ENCODE results near the gene USH2A.

Gene USH2A

DNA sequence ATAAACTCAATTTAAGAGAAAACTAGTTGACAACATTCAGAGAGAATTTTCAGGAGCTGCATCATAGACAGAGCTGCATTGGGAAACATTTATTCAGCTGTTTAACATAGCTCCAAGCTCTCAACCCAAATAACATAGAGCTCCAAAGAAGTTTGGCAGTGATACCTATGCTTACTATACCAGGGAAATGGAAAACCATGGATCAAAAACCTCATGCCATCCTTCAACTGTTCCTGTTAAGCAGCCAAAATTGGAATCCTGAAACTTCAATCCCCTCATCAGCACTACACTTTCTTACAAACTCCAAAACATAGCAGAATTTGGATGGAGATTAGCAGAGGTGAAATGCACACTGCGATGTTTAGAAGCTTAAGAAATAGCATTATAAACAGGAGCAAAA, 164.4 kb downstream of the USH2A start:
- DNase-seq, result no peak

DNA sequence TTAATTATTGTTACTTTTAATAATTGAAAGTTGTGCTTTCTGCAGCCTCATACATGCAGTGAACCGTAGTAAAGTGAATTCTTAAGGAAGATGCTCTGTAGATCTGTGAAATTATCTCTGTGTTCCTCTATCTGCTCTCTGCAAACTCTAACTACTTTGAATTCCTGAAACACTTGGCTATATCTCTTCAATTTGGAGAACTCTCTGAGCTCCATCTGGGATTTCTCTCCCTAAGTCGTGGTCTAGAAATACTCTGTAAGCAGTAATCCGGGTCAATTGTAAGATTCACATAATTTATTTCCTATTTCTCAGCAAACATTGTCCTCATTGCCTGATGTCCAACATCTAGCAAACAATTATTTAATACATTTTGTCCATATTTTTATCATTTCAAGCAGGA, 164.9 kb downstream of the USH2A start:
- DNase-seq, result no peak

DNA sequence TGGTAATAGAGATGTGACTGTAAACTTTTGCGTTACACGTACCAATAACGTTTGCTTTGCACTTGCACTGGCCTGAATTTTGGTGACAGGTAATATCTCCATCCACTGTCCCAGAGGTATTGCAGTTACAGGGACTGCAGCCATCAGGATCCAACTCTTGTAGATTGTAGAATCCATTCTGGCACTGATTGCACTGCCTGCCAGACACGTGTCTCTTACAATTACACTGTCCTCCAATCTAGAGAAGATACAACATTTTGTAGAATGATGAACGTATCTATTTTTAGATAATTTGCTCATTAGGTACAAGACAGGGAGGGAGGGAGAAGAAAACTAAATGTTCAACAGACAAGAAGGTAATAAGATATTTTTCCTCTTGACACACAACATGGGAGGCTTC, 172.4 kb downstream of the USH2A start:
- DNase-seq, result no peak

DNA sequence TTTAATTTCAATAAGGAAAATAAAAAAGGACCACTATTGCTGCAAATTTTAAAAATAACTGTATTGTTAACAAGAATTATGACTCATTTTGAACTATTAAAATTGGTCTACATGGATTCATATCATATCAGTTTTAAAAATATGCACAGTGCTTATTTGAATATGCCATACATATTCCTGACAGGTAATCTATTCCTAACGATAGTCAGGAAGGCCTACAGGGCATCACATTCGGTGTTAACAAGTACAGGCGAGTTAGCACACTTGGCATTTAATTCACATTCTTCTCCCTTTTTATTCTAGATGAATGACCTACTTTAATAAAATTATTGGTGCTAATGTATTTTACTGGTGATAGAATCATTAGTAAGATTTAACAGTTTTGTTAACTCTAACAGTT, 174.6 kb downstream of the USH2A start:
- no peak for DNase-seq

DNA sequence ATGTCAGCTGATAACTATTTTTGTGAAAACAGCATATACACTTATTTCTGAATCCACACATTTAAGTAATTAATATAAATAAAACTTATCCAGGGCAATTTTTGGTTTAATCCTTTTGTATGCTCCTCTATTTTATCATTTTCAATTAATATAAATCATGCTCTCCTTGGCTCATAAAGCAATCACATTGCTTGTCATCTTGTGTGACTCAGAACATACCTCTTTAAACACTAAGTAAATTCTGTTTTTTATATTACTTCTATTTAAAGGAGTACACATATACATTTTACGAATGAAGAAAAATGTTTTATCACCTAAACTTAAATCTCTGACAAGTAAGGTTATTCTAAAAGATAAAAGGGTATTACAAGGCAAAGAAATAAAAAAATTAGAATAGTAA, 175.3 kb downstream of the USH2A start:
- DNase-seq, result no peak

DNA sequence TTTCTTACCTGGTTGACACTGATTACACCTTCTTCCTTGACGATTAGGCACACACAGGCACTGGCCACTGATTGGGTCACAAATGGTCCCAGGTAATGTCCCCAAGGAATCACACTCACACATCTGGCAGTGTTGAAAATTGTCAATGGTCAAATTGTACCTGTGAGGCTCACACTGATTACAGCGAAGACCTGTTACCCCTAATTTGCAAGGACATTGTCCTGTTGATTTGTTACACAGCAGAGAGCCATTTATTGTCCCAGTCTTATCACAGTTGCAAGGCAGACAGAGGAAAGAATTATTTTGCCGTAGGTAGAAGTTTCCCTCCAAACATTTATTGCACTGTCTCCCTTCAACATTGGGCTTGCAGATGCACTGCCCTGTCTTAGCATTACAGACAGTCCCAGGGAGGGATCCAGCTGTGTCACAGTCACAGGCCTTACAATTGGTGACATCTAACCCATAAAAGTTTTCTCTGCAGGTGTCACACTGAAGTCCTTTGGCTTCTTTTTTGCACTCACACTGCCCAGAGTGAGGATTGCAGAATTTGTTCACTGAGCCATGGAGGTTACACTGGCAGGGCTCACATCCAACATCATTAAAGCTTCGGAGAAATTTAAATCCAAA, 176.6 kb downstream of the USH2A start:
- DNase-seq, result no peak

DNA sequence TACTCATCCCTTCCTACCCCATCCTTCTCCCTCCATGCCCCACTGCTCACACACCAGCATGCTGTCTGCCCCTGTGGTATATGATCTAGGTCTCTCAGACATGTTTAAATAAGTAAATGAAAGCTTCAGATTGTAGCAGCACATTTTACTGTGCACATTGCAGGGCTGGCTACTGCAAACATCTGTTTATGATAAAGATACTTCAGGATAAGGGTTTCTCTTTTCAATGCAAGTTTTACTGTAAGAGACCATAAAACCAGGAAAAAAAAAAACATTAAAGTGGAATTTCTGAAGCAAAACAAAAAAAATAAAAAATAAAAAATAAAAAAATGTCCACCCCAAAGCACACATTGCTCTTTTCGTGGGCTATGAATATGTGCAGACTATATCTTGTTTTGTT, 184.4 kb downstream of the USH2A start:
- DNase-seq, result no peak

DNA sequence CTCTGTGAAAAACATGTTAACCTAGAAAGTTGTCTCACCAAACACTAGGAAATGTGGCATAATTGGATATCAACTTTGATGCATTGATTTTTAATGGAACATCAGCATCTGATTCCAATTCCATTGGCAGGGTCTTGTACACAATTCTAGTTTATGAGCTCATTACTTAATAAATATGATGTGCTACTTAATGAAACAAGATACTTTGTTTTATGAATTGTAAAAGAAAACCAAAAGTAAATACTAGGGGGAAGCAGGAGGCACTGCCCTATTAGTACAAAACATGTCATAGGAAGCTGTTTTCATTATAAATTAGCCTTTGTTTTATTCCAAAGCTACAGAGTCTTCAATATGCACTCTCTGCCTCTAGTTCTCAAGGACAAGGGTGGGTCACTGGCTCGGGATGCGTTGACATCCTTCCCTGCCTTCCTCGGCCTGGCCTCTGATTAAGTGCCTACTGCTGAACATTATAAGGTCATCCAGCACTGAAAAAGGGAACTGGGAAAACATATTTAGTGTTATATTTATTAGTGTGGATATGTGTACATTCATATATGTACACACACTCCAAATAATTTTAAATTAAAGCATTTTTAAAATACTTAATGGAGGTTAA, 185.2 kb downstream of the USH2A start:
- DNase-seq, result no peak

DNA sequence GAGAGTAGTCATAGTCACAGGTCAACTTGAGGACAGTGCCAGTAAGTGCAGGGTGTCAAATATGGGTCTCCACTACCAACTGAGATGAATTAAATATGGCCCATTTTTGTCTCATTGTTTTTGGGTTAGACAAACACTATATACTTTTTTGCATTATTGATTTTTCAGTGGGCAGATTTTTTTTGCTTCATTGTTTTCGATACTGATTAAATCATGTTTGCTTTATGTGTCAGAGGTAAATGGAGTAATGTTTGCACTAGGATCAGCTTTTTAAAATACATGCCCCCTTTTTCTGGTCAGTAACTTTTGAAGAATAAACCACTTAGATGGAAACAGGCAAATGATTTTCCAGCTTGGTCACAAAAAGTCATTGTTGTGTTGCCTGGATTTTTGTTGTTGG, 199.0 kb downstream of the USH2A start:
- DNase-seq, result no peak

DNA sequence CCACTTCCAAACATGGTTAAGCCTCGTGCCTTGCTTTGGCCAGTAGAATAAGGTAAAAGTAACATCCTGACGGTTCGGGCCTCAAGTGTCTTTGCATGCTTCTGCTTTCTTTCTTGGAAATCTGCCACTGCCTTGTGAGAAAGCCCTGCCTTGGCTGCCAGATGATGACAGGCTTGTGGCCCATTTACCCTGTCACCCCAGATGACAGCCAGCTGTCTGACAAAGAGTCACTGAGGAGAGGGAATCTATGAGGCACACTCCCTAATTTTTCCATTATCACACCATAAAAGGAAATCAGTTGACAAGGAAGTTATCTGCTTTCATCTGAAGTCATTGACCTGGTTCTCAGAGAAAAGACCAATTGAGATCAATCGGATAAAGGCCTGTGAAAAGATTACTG, 199.8 kb downstream of the USH2A start:
- DNase-seq, result no peak

DNA sequence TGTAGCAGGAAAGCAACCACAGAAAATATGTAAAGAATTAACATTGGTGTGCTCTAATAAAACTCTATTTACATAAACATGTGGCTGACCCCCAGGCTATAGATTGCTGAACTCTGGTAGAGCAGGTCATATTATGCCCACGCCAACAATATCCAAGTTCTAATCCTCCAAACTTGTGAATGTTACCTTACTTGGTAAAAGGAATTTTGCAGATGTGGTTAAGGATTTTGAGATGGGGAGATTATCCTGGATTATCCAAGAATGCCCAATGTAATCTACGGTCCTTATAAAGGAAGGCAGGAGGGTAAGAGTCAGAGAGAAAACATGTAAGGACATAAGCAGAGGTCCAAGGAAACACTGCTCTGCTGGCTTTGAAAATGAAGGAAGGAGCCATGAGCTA, 201.0 kb downstream of the USH2A start:
- no peak for DNase-seq

DNA sequence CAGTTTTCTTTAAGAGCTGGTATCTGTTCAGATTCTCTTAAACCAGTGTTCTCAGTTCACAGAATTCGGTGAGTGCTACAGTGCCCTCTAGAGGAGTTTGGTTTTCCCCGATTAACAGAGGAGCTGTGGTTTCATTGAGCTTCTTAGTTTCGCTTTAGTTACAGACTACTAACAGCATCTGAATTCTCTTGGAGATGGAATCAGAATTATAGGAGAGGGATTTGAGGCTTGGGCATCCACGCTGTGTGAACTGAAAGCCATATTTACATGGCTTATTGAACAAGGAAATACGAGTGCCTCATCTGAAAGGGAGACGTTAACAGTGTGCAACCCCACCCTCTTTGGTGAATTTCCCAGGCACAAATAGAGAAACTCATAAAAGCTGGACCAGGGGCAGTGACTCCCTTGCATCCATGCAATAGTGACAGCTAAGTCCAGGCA, 202.0 kb downstream of the USH2A start:
- no peak for DNase-seq

DNA sequence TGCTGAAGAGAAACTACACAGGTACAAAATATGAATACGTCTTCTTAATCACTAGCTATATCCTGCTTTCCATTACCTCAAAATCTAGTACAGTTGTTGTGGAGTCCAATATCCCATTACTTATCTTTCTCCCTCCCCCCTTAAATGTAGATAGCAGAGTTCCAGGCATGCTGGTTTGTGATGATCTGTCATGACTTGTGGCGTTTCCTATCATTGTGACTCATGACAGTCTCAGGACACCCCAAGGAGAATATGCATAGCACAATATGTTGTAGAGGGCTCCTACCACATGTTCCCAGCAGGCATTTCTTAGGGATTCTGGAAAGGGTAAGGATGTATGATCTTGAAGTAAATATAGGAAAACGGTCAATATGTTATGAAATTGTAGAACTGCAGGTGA, 206.9 kb downstream of the USH2A start:
- no peak for DNase-seq

DNA sequence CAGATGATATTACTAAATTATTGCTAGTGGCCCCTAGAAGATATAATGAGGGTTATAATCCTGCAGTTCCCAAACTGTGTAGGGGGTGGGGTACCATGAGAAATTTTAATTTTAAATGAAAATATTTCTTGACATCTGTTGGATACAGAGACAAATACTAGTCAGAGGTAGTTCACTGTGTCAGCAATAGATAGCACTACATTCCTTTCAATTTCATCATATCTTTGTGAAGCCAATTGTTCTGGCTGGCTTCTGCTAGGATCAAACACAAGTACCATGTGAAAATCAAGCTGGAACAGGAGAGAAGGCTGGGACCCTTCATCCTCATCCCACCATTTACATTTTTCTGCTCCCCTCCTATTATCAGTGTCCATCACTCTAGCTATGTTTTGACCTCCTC, 208.1 kb downstream of the USH2A start:
- no peak for DNase-seq

DNA sequence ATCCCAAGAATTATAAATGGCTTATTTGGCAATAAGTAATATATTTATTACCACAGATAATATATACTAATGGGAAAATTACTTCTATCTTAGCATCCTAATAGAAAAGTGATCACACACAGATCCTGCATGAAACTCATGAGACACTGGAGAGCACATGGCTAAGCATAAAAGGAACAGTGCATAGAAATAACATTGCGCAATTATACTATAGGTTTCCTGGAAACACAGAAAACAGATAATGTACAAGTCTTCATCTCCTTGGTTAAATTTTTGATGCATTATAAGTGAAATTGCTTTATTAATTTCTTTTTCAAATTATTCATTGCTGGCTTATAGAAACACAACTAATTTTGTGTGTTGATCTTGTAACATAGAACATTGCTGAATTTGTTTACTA, 210.4 kb downstream of the USH2A start:
- no peak for DNase-seq

DNA sequence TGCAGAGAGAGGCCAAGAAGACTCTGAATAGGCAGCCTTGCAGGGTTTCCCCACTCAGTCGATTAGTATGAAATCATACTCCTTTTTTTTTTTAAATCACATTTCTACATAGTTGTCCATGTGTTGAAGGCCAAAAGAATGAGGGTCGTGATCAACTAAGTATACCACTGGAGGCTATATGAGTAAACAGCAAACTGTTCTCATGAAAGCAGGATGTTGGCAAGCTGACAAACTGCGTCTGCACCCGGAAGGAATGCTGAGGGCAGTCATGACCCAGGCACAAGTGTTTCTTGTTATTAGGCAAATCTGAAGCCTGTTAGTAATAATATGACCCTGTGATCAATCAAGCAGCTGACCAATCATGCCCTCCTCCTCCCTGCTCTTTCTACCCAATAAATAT, 213.2 kb downstream of the USH2A start:
- no peak for DNase-seq

DNA sequence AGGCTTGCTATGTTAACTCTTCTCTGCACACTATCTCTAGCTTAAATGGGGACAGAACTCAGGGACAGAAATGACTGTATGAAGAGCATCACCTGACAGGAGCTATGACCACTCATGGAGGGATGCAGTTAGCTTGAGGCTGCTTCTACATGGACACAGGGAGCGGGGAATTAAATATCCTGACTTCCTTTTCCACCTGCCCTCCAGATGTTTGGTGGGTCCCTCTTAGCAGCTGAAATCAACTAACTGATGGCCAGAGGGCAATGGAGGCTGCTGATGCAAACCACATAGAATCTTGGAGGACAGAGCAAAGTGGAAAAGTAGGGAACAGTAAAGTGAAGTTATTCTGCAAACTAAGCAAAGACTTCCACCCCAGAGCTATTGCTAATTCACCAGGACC, 214.1 kb downstream of the USH2A start:
- no peak for DNase-seq

DNA sequence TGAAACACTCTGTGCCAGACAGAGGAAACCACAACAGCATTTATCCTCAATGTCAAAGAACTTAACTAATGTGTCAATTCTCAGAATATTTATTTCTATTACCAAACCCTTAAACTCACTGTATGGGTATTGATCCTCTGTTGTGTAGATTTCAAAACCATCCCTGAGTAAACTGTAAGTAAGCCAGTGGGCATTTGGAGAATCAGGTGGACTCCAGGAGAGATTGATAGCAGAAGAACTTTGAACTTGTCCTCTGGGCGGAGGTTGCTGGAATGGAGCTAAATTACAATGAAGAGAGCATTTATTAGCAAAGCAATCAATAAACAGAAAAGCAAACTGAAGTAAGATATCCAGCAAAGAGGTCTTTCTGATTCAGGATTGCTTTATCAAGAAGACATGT, 216.1 kb downstream of the USH2A start:
- DNase-seq, result no peak

DNA sequence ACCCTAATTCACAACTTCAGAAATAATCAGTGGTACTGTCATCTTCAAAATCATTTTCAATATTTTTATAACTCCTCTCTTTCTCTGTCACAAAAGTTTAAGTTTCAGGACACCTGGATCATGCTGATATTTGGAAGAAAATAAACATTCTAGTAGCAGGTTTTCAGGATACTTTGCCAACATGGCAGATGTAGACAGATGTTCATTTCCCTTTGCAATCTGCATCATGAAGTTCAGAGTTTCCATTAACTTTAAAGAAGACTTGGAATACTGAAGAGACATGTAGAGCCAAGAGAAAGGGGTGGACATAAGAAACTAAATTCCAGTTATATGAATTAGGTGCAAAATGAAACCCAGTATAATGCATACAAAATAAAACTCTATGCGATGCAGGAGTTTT, 218.1 kb downstream of the USH2A start:
- DNase-seq, result no peak

DNA sequence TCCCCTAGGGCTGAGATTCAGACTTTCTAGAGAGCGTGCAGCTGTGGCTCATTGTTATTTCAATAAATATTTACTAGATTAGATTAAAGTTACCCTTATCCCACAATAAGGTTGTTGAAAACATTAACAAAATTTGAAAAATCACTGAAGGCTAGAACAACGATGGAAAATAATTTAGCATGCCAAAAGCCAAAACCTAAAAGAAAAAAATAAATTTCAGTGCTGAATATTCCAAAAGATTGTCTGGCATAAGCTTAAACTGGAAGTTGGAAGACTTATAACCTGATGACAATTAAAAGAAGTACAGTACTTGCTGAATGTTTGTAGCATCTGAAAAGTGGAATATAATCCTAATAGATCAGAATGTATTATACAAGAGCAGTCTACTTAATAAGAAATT, 221.3 kb downstream of the USH2A start:
- no peak for DNase-seq

DNA sequence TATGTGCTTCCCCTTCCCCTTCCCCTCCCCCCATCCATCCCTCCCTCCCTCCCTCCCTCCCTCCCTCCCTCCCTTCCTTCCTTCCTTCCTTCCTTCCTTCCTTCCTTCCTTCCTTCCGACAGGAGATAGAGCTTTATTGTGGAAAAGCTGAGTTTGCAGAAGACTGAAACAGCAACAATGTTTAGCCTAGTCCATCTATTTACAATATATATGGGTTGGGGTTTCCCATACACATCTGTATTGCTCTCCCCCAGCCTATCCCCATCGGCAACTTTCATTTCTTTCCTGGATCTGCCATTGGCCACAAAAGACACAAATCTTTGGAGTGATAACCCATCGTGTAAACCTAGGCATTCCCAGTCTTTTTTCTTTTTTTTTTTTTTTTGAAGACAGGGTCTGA, 222.3 kb downstream of the USH2A start:
- no peak for DNase-seq

DNA sequence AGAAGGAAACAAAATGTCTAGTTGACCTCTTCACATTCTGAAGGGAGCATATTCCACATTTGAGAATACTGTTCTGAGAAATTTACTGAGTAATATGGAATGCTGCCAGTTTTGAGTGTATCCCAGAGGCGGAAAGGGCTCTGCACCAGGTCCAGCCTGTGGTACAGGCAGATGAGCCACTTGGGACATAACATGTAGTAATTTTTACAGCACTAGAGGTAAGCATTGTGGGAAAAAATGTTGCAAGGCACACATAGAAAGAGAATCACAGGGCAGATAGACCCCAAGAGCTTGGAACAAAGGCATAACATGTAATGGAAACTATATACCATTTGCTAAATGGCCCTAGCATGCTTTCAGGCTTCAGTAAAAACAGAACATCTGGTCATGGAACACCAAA, 228.5 kb downstream of the USH2A start:
- DNase-seq, result no peak

DNA sequence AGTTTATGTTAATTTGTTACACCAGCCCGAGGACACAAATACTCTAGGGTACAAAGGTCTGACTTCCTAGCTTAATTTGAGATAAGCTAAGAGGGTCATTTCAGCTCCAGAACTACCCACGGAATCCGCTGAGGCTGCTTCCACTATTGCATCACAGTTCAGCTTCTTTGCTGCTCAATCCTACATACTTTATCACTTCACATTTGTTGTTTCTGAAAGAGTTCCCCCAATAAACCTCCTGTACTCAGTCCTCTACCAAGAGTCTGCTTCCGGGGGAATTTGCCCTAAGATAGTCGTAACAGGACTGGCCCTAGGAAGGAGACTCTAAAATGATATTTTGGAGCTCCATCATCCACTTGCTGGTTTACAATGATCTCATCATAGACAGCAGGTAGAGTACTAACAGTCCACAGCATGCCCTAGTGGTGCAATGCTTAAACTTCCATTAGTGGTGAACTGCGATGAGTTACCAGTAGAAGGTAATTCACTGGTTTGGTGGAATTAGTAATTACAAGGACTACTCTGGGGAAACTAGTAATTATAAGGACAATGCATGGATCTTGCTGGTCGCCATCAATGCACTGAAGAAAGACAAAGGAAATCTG, 229.3 kb downstream of the USH2A start:
- no peak for DNase-seq

DNA sequence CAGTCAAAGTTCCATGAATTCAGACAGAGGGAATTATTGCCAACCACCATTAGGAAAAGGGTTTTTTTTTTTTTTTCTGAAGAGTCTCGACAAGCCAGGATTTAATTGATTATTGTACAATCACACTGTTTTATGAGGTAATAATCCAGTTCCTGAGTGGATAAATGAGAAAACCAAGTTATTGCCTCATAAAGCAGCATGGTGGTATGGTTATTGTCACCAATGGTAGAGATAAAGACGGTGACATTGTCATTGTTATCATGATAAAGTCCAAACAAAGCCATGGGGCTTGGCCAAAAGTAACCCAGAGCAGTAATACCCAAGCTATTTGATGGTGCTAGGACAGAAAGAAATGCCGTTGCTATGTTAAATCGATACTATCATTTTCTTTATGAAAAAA, 232.8 kb downstream of the USH2A start:
- DNase-seq, result no peak

DNA sequence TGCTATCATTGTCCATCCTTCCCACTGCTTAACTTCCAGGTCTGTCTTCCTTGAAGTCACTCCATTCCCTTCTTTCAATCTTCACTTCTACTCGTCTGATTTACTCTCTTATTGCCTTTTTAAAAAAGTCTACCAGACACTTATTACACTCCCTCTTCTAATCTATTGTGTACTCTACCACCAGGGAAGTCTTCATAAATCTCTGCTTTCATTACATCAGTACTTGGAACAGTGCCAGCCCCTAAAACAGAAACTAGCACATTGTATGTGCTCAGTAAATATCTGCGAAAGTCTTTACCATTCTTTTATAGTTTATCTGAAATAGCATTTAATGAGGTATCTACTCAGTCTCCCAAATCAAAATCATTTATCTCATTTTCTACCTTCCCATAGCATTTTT, 236.4 kb downstream of the USH2A start:
- DNase-seq, result no peak

Measured in GOT3 (cell line).